ENCODE data around the gene DCBLD2.

DNA sequence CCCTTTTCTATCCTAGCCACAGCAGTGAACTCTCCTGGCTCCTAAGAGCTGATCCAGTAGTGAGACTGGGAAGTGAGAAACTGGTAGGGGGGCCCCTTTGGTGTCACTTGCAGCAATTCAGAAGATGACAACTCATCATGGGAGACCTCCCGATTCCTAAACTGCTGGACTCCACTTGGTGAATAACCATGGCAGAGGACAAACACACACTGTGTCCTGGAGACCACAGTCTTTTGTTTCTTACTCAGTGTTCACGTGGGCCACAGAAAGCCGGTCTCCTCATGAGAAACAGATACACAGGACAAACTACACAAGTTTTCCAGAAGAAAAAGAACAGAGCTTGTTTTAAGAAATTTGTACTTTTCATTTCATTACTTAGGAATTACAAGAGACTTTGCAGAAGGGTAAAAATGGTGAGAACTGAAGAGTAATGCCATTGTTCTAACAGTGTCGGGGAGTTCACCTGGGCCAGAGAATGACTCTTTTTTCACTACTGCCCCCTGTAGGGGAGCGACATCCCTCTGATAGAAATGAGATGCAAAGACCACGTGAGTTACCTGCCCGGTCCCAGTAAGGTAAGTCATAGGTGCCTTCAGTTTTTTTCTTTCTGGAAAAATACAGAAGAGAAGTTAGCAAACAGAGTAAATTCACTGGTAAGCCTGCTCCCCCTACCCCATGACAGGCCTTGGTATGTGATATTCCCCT is 100.3 kb downstream of the DCBLD2 start:
- TF ChIP-seq POLR2A (IDR thresholded peaks at IDR 0.05) (no peak), POLR2AphosphoS5 (IDR thresholded peaks at IDR 0.05) (no peak)
- TF ChIP-seq, protein P1, sequence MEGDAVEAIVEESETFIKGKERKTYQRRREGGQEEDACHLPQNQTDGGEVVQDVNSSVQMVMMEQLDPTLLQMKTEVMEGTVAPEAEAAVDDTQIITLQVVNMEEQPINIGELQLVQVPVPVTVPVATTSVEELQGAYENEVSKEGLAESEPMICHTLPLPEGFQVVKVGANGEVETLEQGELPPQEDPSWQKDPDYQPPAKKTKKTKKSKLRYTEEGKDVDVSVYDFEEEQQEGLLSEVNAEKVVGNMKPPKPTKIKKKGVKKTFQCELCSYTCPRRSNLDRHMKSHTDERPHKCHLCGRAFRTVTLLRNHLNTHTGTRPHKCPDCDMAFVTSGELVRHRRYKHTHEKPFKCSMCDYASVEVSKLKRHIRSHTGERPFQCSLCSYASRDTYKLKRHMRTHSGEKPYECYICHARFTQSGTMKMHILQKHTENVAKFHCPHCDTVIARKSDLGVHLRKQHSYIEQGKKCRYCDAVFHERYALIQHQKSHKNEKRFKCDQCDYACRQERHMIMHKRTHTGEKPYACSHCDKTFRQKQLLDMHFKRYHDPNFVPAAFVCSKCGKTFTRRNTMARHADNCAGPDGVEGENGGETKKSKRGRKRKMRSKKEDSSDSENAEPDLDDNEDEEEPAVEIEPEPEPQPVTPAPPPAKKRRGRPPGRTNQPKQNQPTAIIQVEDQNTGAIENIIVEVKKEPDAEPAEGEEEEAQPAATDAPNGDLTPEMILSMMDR (IDR thresholded peaks at IDR 0.05) = no peak

Data from prostate gland (tissue), 2 donors.